AG04450 (cell line): ENCODE data around the gene RABGGTA. TPM values are rescaled to one million over a fixed set of nuclear protein-coding genes. Genes with fewer than 3 reads are reported as not detected.

Experiments
- CTCF ChIA-PET: fragments of 300-600, 350-600 bp; formaldehyde crosslinking; extraction: SDS; loops from one replicate; lab custom pipeline; 2022; ENCODE audit warnings: antibody characterized with exemption, inconsistent platforms; lab: Charles Lee
- POLR2A ChIA-PET: fragments of 350-600 bp; formaldehyde crosslinking; extraction: SDS; loops from one replicate; lab custom pipeline; 2021; ENCODE audit warnings: antibody characterized with exemption, inconsistent platforms; lab: Yijun Ruan, JAX
- DNase-seq: peaks from one replicate; pipeline ENCODE4 v3.0.0-alpha.2; 2011; ENCODE audit warnings: low read depth, low spot score
- H3K27ac ChIP-seq: one replicate; pipeline ENCODE4 v1.5.1; 2012; ENCODE audit warnings: low read depth, low read length, control low read depth
- H3K27me3 ChIP-seq: one replicate; pipeline ENCODE4 v1.6.0; 2012; ENCODE audit warnings: low read length; ENCODE audit not compliant: control insufficient read depth, insufficient read depth
- H3K4me3 ChIP-seq: 2 replicates; pipeline ENCODE4 v1.5.1; 2011; ENCODE audit warnings: mild to moderate bottlenecking, low read depth, low read length, control low read depth
- H3K9me3 ChIP-seq: 2 replicates; pipeline ENCODE4 v1.5.1; 2012; ENCODE audit warnings: low read length; ENCODE audit not compliant: control insufficient read depth, insufficient read depth
- CTCF ChIP-seq: IDR thresholded peaks from 2 replicates; pipeline ENCODE4 v1.5.1; 2011; ENCODE audit warnings: low read depth, low read length, control low read depth, inconsistent platforms
- polyA plus RNA-seq: library from polyadenylated mRNA; depleted of rRNA; stranded (reverse); fragments of >200 nt; gene quantifications from 2 replicates; pipeline ENCODE4 v1.2.3, GENCODE V29; 2011

RABGGTA gene
- polyA plus RNA-seq, 1 experiment: 17.9 TPM

DNA sequence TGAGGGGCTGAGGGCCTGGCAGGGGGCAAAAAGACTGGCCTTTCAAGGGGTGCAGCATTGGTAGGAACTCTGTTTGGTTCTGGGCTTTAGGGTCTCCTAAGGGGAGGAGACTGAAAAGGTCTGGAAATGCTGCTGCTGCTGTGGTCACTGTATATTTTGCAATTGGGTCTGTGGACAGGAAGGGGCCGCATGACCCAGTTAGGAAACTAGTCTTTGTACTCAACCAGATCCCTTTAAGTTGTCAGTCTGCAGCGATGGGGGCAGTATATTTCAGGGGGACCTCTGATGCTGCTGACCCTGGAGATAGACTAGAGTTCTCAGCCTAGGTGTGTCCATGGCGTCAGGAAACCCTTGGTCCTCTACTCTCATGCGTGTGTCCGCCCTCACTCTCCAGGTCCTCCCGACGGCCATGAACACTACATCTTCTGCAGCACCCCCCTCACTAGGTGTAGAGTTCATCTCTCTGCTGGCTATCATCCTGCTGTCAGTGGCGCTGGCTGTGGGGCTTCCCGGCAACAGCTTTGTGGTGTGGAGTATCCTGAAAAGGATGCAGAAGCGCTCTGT is 43.9 kb upstream of the RABGGTA start:
- TF ChIP-seq CTCF: no peak
- H3K4me3 ChIP-seq: no peak overlapping the region
- POLR2A ChIA-PET: no interaction called here
- DNase-seq: no peak
- H3K9me3 ChIP-seq: peaks cover 6% of the 10 kb centered on the region; the same call in 1 of the 2 replicates
- H3K27ac ChIP-seq: no peak overlapping the region
- CTCF ChIA-PET: no interaction called here
- H3K27me3 ChIP-seq: peaks cover 14% of the 10 kb centered on the region

DNA sequence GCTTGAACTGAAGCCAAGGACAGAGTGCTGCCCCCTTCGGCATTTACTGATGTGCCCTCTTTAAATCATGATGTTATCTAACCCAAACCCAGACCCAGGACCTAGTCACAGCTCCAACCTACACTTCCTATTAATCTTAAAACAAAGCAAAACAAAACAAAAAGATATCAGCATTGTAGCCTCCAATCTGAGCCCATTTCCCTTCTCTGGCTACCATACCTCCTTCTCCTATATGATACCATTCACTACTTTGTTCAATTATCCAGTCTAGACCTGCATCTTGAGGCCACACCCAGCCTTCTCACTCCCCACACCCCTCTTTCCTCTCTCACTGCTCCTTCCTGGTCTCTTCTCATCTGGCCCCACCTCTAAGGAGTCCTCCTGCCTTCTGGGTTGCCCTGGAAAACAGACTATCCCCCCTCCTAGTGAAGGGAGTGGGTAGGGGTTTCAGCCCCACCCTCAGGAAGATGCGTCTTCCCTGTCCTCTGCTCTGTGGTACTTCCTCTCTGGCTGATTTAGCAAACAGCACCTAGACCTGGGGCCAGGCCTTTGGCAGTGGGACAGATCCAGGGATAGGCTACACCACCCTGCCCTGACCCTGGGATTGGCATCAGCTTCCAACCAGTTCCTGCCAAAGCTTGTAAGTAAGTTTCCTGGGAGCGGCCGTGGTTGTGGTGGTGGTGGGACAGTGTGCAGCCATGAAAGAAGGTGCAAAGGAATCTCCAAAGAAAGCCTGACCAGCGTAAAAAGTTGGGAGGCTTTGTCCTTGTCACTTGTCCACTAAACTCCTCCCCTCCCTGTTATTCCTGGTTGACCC is 43.2 kb upstream of the RABGGTA start:
- ChIA-PET CTCF (interaction anchor here (1.2 kb wide), 1 partner anchor 18 kb away, joined by 4 read pairs; no protein-coding TSS in a partner anchor), POLR2A (no interaction called here)
- DNase-seq: no peak
- H3K27ac ChIP-seq: no peak overlapping the region
- peaks cover 13% of the 10 kb centered on the region for H3K27me3 ChIP-seq
- no peak for TF ChIP-seq CTCF
- no peak overlapping the region for H3K4me3 ChIP-seq
- peaks cover 6% of the 10 kb centered on the region; the same call in 1 of the 2 replicates for H3K9me3 ChIP-seq

DNA sequence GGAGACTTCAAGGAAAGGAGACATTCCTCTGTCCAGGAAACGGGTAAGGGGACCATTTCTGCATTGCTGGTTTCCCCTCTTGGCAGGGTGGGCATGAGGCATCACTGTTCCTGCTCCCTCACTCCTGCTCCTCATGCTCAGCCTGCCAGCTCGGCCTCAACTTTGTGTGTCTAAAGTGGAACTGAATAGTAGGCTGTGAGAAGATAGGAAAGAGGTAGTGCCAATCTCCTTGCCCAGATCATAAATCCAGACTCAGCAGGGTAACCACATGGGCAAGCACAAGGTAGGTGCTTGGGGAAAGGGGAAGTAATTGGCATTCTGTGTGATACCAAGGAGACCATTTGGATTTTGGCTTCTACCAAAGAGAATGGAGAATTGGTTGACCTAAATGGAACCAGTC is 42.5 kb upstream of the RABGGTA start:
- no peak overlapping the region for H3K27ac ChIP-seq
- peaks cover 6% of the 10 kb centered on the region; the same call in 1 of the 2 replicates for H3K9me3 ChIP-seq
- ChIA-PET CTCF (interaction anchor here (0.7 to 1.2 kb wide), 2 partner anchors 17 to 94 kb away, joined by 4 to 6 read pairs; no protein-coding TSS in a partner anchor), POLR2A (no interaction called here)
- peaks cover 8% of the 10 kb centered on the region for H3K27me3 ChIP-seq
- DNase-seq: no peak
- H3K4me3 ChIP-seq: no peak overlapping the region
- no peak for TF ChIP-seq CTCF

- no peak overlapping the region for H3K4me3 ChIP-seq
- H3K27me3 ChIP-seq: peaks cover 3% of the 10 kb centered on the region
- H3K27ac ChIP-seq: no peak overlapping the region
- no peak for TF ChIP-seq CTCF
- H3K9me3 ChIP-seq: peaks cover 6% of the 10 kb centered on the region; the same call in 1 of the 2 replicates
- ChIA-PET POLR2A (no interaction called here), CTCF (interaction anchor here (0.7 to 1.7 kb wide), 5 partner anchors 16 to 123 kb away, joined by 3 to 7 read pairs (median 5); no protein-coding TSS in a partner anchor)
- no peak for DNase-seq
Observed at GRCh38 chr14:24312736-24313507, 41.5 kb upstream of the RABGGTA start.
